PFSK-1 (cell line): ENCODE results near the gene NFE2L3.

Source experiments
- FOXP2 ChIP-seq: optimal IDR thresholded peaks from 2 replicates; pipeline ENCODE3; 2011; ENCODE audit warnings: borderline replicate concordance, control low read depth, inconsistent platforms; ENCODE audit not compliant: insufficient read depth; ENCODE audit errors: extremely low read length, extremely low read depth
- TAF1 ChIP-seq: IDR thresholded peaks from 2 replicates; pipeline ENCODE4 v1.6.1; 2012; ENCODE audit warnings: low read length, control low read depth, borderline replicate concordance; ENCODE audit not compliant: insufficient read depth

- TF ChIP-seq FOXP2: no peak
- no peak for TF ChIP-seq TAF1
Observed at GRCh38 chr7:26131056-26131589, 20.9 kb upstream of the NFE2L3 start.
